Measurements from ENCODE around the gene COLEC12.

COLEC12 gene

DNA sequence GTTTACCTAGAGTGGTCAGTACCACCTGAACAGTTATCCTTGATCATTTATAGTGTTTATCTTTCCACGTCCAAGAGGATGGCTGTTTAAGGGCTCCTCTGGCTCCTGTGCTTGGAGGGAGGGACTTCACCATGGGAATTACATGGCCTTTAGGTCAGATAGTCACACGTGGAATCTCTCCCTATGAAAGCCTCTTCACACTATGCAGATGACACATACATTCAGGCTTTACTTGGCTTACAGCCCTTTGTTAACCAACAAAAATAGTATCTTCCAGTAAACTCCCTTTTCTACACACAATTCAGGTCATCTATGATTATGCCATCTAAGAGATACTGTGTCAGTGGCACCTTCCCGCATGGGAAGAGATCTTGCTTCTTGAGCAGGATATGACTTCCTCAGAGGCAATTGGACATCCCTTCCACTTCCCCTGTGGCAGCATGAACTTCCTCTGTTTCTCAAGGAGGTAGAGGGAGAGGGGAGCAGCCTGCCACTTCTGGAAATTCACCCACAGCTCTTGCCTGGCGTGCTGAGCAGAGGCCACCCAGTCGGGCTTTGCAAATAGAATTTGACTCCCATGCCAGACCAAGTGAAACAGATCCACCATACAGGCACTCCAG, 53.5 kb downstream of the COLEC12 start:
- peak; percentile 82 for DNase-seq (ENCODE audit: low read depth)

DNA sequence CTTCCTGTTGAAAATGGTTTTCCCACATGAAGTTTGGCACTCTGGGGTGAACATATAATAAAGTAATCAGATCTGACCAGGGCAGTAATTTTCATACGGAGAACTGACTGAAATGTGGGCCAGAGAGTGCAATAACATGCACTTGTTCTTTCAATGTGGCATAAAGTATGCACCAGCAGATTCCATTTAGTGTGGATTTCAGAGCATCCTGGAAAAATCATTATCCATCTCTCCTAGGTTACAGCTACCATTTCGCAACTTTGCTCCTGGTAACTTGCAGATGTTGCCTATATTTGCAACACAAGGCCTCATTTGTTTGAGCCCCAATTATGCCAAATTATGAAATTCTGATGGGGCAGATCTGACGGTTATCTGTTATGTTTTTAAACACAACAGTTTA, 55.4 kb downstream of the COLEC12 start:
- DNase-seq (ENCODE audit: low read depth), result no peak

DNA sequence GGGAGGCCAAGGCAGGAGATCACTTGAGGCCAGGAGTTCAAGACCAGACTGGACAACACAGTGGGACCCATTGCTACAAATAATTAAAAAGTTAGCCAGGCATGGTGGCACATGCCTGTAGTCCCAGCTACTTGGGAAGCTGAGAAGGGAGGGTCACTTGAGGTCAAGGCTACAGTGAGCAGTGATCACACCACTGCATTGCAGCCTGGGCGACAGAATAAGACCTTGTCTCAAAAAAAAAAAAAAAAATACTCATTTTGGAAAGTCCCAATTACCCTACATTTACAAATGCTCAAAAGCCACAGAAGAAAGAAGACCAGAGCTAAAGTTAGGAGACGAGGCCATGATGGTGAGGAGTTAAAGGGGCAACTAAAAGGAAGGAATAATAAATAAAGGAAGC, 61.9 kb downstream of the COLEC12 start:
- DNase-seq (ENCODE audit: low read depth), result no peak

DNA sequence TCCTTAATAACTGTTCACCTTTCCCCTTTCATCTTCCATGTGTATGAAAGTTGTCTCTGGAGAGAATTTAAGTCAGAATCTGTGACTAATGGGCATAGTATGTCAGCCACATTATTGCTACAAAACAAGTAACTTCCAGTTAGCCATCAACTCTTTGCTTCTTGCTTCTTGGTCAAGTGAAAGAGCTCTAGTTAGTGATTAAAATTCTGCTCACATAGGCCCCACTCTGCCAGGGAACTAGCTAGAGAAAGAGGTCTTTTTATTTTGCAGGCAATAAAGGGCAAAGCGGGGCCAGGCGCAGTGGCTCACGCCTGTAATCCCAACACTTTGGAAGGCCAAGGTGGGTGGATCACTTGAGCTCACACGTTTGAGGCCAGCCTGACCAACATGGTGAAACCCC, 64.6 kb downstream of the COLEC12 start:
- peak; percentile 58 for DNase-seq (ENCODE audit: low read depth)

DNA sequence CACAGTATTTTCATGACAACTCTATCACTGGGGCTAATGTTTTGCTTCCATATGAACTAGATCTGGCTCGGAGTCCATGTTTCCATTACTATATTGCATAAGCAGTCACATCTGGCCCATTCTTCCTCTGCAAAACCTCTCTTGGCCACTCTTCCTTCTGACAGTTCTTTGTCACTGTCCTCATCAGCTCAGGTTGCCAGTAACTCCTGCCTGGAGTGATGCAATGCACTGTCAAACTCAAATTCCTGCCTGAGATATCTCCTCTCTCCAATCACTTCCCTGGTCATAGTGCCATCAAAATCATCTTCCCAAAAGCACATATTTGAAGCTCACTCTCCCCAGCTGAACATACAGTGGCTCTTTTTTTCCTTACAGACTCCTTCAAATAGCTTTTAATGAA, 66.1 kb downstream of the COLEC12 start:
- peak; percentile 38 for DNase-seq (ENCODE audit: low read depth)

DNA sequence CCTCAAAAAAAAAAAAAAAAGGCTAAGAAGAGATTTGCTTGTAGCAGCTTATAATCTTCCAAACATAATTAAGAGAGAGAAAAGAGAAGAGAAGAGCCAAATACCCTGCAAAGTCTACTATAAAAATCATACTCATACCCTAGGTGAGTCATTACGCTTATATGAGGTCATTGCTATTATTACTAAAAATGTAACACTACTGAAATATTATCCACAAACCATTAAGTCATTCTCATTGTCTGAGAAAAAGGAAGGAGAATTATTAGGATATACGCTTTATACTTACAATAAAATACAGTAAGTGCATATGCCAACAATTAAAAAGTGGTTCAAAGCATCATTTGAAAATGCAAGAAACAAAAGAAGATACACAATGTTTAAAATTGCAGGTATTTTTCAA, 66.5 kb downstream of the COLEC12 start:
- peak; percentile 37 for DNase-seq (ENCODE audit: low read depth)

DNA sequence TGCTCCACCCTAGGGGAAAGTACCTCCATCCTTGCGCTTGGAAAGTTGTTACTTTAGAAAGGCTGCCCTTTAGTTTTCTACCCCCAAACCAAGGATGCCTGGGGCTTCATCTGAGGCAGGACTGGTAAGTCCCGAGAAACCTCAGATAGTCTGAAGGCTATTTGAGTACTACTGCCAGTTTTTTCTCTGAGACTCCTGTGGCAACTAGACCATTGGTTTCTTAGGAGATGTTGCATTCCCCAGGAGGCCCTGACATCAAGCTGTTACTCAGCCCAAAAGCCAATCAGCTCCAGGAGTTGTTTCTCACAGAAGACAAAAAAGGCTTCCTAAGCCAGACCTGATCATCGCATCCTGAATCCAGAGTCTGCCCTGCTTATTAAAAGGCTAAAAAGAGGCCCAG, 67.2 kb downstream of the COLEC12 start:
- DNase-seq (ENCODE audit: low read depth), result peak; percentile 39

DNA sequence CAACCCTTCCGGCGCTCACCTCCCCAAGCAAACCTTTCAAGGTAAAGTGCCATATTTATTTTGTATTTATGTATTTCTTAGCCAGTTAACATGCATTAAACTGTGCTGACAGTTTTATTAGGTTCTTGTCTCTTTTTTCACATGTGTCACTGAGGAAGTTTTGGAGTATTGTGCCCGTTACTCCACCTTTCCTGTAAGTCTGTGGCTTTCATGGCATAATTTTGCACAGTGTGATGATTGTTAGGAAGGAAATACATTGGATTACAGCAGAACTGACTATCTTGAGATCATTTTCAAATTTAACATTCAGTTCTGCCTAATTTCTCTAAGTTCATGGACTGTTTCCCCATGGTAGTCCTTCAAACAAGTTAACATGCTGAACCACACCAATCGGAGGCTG, 67.7 kb downstream of the COLEC12 start:
- no peak for DNase-seq (ENCODE audit: low read depth)

DNA sequence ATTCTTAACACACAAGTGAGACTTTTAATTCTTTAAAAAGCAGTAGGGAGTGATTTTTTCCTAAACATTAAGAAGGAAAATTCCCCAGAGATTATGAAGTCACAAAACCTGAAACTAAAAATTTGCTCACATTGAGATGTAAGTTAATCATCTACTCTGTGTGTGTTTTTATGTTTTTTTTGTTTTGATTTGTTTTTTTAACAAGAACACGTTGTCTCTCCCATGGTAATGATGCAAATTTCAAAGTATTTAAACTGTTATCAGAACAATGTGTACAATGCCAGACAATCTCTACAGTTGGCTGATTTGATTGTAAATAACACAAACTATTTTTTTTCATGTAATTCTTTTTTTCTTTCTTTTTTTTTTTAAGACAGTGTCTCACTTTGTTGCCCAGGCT, 71.5 kb downstream of the COLEC12 start:
- no peak for DNase-seq (ENCODE audit: low read depth)

DNA sequence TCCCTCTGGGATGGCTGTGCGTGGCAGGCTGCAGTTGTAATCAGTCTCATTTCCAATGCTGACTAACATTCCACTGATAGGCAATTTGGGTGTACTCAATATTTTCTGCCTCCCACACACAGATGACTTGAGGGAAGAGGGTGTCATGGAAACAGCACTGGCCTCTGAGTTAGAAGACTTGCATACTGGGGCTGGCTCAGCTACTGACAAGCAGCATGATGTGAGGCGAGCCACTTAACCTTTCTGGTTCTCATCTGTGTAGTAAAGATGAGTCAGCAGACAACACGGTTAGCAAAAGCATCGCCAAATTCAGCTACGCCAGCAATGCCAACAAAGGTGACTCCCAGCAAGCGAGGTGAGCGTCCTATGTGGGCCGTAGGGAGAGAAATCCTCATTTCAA, 73.5 kb downstream of the COLEC12 start:
- peak; percentile 46 for DNase-seq (ENCODE audit: low read depth)

DNA sequence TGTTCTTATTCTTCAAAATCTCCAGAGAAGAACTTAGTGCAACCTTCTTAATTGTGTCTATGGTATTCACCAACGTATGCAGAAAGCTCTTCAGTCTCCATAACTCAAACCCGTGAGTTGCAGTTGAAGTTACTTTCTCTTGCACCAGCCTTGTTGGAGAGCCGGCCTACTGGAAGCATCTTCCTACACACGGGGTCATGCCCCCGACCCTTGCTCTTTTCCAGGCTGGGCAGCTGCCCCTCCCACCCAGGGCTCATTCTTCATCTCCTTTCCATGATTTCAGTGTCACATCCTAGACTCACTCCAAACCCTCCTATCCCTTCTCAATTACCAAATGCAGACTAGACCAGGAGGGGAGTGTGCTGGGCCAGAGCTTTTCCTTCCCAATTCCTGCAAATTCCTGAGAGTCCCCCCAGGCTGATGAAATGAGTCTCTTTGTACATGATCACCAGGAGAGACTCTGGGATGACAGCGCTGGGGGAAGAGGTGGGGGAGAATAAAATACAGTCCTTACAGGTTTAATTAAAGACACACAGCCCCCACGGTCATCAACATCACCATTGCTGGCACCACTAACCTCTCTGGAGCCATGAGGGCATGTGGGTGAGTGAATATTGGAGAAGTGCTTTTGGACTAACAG, 75.3 kb downstream of the COLEC12 start:
- DNase-seq (ENCODE audit: low read depth), result no peak

DNA sequence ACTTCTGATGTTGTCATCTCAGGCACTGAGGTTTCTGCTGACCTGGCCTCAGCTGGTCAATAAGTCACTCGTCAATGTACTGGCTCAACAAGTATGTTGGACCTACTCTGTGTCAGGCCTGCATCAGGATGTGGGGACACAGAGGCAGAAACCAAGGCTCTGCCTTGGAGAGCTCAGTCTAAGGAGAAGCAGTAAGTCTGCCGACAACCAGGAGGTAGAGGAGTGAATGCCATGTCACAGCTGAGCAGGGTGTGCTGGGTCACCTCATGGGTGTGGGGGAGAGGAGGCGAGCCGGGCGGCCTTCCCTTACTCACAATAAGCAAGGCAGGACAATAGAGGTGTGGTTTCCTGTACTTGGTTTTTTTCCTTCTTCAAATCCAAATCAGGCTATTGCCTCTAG, 75.8 kb downstream of the COLEC12 start:
- no peak for DNase-seq (ENCODE audit: low read depth)

DNA sequence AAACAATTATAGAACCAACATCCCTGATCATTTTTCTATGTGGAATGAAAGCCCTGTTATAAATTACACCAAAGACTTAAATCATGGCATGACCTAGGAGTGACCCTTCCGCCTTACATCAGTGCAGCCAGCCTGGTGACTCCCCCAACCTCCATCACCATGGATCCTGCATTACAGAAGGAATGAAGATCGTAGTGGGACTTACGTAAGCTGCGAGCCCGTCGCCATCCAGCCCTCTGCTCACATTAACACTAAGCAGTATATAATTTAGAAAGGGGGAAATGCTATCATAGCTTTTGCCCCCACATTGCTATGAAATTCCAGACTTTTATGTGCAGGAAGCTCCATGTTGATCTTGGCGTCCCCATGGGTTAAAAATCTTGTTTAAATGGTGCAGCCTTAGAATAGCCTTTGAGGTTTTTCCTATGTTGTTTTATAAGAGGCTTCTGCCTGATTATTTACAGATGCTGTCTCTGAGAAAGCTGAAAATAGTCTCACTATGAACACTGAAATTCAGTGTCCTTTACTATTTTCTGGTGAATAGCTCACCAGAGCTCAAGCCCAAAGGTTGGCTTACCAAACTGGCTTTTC, 76.3 kb downstream of the COLEC12 start:
- peak; percentile 97 for DNase-seq (ENCODE audit: low read depth)

DNA sequence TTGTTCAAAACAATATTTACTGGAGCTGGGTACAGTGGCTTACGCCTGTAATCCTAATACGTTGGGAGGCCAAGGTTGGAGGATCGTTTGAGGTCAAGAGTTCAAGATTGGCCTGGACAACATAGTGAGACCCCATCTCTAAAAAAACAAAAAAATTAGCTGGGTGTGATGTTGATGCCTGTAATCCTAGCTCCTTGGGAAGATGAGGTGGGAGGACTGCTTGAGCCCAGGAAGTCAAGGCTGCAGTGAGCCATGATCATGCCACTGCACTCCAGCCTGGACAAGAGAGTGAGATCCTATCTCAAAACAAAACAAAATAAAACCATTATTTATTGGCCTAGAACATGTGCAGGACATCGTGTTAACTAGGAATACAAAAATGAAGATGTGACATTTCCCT, 77.5 kb downstream of the COLEC12 start:
- DNase-seq (ENCODE audit: low read depth), result no peak

DNA sequence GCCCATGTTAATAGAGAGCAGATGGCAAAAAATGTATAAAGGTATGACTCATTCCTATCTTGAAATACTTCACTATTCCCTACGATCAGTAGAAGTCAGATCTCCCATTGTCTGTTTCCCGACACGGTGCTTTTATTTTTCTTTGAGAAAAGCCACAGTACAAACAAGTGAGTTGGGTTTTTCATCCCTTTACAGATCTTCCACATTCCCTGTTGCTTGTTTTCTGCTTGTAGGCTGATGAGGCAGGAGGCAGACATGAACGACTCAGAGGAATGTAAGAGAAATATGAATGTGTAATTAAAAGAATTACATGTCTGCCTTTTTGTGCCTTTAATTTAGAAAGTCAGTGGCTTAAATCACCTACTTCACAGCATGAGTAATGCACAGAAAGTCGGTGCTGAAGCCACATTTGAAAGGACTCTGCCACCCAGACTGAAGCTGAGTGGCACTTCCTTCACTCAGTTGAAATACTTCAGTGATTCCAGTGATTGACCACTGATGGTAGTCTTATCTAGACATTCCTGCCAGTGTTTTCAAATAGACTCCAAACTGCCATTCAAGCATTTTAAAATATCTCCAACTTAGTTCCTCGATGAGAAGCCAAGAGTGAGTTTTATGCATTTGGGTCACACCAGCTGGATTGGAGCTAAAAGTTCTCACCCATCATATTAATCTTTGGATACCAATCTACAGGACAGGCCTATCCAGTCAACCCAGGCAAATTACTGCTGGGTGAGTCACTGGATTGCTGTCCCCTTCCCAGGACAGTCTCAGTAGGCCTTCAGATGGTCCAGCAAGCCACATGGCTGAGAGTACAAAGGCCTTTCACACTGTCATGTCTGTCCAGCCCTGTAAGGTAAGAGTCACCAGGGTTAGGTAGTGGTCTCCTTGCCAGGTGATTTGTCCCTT, 79.0 kb downstream of the COLEC12 start:
- DNase-seq (ENCODE audit: low read depth), result peak; percentile 80

DNA sequence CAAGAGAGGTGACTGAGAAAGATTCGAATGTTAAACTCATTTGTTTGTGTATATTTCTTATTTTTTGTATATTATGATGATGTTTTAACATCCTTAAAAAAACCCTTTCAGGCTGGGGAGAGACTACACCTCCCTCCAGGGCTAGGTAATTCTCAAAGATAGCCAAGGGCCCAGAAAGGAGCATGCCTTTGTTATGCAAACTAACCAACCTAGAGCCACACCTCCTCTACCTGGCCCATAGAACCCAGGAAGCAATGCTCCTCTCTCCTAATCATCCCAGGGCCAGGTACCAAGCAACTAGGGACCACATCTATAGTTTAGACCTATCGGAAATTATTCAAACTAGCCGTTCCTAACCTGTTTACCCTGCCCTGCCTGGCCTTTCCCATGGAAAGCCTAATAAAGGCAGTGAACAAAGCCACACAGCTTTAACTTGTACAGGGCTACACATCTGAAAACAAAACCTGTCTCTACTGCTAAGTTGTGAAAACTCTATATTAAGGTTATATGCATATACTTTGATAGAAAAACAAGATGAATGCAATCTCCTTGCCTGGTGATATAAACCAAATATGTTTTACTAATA, 79.7 kb downstream of the COLEC12 start:
- DNase-seq (ENCODE audit: low read depth), result no peak

DNA sequence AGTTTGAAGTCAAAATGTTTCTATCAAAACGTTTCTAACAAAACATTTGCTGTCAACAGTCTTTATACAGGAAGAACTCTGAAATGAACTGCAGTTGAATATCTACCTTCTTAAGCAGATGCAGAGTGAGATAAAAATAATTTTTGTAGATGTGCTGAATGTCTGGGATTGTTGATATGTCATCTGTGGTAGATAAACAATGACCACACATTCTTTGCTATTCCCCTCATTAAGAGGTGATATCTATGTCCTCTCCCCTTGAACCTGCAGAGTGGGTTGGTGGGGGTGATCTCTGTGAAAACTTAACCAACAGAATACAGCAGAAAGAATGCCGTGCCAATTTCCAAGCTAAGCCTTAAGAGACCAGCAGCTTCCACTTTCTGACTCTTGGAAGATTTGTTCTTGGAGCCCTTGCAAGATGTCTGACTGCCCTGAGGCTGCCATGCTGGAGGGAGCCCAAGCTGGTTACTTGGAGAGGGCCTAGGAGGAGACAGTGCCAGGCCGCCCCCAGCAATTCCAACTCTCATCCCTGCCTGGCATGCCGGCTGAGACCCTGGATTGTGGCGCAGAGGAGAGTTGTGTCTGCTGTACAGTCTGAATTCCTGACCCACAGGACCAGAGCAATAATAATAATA, 80.8 kb downstream of the COLEC12 start:
- no peak for DNase-seq (ENCODE audit: low read depth)

DNA sequence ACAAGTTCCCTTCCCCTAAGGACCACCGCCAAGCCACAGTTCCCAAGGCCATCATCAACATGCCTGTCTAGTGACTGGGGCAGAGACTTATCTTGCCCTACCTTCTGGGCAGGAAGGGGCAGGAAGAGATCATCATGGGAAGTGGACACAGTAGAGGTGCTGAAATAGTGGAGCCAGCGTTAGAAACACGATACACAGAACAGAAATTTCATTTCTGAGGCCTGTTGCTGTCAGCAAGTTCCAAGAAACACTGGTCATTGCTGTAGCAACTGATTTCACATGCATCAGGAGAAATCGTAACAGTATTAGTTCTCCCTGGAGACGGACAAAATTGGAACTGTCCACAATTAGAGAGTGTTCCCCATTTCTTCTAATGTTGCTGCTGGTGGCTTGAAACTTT, 83.0 kb downstream of the COLEC12 start:
- no peak for DNase-seq (ENCODE audit: low read depth)

DNA sequence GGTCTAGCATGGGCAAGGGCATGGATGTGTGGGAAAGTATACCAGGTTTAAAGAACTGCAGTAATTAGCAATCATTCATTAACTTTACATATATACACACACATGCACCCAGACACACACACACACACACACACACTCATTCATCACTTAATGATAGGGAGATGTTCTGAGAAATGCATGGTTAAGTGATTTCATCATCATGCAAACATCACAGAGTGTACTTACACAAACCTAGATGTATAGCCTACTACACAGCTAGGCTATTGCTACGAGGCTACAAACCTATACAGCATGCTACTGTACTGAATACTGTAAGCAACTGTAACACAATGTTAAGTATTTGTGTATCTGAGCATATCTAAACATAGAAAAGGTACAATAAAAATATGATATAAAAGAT, 83.6 kb downstream of the COLEC12 start:
- peak; percentile 48 for DNase-seq (ENCODE audit: low read depth)

DNA sequence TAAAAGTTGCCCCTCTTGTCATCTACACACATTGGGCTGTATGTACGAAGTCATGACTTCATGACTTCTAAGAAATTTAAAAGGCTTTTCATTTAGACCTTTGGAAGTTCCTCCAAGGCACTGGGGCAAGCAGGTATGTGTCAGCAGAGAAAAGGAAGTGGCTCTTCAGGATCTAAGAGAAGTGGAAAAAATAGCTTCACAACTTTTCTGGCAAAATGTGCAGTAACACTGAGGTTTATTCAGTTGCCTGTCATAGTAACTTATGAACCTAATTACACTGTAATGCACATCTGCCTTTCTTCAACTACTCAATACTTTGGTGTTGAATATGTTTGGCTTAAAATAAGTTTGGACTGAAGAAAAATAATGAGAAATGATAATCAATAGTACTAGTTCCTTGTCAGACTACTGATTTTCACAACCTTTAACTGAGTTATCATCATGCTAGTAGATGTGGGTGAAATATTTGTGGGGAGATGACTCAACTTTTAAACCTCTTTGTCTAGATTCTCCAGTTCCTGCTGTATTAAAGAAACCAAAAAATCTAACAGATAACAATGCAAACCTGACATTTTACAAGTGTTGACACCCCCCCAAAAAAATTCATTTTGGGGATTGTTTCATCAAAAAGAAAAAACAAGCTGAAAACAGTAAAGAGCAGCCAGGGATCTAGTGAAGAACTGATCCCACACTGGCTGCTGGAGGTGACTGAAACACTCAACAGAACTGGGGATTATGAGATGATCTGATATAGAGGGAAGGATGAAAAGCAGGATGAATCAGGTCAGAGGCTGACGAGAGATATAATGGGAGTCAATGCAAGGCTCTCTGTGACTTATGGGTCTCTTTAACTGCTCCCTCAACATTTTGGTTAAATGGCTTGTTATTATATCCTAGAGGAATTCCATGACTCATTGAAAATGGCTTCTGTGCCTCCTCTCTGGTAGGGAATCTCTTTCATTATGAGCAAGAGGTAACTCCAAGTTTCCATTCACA, 84.6 kb downstream of the COLEC12 start:
- peak; percentile 94 for DNase-seq (ENCODE audit: low read depth)

DNA sequence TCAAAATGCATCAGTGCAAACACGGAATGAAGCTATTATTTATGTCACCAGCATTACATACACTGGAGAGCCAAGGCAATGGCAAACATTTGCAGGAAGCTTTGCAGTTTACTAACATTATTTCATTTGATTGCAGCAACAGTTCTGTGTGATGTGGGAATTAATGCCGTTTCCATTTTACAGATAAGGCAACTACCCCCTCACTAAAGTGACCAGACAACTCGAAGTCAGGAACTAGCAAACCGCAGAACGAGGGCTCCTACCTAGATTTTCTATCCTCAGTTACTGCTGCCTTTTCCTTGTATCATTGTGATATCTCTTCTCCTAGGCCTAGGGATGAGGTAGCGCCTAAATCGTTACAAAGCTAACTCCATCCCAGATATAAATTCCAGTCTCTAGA, 85.5 kb downstream of the COLEC12 start:
- no peak for DNase-seq (ENCODE audit: low read depth)
